LNCAP (cell line): ENCODE data around the gene GLYR1.

ENCODE experiments used
- CTCF ChIP-seq: fragments of 450-650 bp; IDR thresholded peaks from 2 replicates; pipeline ENCODE4 v1.5.1; 2017; ENCODE audit warnings: mild to moderate bottlenecking

GLYR1 gene

GRCh38 chr16:4788489-4788889, 58.6 kb downstream of the GLYR1 start:
- no peak for TF ChIP-seq CTCF

- no peak for TF ChIP-seq CTCF
Observed at GRCh38 chr16:4787627-4788482, 59.2 kb downstream of the GLYR1 start, which contains the start of gene SEPTIN12. SEPTIN12 (minus strand) TSS chr16:4788345; CDS start chr16:4787645, 700 bp downstream.

GRCh38 chr16:4787068-4787467, 60.0 kb downstream of the GLYR1 start:
- TF ChIP-seq CTCF, result no peak

DNA sequence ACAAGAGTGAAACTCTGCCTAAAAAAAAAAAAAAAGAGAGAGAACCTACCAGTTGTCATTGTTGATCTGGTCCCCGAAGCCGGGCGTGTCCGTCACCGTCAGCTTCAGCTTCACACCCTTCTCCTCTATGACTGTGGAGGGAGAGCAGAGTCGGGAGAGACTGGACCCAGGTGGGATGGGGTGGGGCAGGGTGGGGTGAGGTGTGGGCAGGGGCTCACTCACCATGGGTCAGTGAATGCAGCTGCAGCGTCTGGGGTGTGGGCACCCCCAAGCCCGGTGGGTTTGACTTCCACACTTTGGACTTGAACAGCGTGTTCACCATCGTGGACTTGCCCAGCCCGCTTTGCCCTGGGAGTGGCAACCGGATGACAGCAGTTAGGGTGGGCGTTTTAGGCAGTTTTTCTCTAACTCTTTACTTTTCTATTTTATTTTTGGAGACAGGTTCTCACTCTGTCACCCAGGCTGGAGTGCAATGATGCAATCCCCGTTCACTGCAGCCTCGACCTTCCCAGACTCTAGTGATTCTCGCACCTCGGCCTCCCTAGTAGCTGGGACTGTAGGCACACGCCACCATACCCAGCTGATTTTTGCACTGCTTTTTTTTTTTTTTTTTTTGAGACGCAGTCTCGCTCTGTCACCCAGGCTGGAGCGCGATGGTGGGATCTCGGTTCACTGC, 61.2 kb downstream of the GLYR1 start:
- TF ChIP-seq CTCF, result no peak

DNA sequence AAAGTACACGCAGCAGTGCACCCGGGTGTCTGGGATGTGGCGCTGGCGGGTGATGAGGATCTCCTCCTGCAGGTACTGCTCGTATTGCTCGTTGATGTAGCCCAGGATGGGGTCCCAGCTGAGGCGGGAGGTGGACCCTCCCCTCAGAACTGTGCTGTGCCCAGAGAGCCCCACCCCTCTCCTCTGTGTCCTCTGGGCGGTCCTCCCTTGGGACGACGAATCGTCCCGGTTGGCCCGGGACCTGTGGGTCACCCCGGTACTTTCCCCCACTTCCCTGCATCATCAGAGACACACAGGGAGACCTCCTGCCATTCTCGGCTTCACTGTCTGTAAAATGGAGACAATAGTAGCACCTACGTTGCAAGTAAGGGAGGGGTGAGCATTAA, 63.1 kb downstream of the GLYR1 start:
- no peak for TF ChIP-seq CTCF

DNA sequence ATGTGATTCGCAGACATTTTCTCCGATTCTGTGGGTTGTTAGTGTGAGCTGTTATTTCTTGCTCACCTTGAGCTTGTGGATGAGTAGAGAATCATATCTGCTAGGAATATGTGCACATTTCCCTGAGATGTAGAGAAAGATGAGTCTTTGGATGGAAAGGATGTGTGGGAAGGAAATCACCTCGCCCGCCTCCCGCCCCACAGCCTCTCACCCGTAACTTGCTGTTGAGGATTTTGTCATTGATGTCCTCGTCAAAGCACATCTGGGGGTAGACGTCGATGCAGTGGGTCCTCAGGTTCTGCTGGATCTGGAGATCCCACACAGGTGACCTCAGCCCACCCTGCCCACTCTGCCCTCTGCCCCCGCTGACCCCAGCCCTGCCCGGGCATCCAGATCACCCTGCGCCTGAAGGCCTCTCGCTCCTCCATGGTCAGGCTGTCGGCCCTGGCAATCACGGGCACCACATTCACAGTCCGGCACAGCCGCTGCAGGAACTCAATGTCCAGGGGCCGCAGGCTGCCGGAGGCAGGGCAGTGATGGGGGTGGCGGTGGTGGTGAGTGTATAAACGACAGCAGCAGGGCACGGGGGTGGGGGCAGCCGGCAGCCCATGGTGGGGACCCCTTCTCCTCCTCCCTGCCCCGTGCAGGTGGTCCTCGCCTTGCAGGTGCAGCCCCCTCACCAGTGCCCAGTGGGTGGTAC, 63.7 kb downstream of the GLYR1 start:
- no peak for TF ChIP-seq CTCF

DNA sequence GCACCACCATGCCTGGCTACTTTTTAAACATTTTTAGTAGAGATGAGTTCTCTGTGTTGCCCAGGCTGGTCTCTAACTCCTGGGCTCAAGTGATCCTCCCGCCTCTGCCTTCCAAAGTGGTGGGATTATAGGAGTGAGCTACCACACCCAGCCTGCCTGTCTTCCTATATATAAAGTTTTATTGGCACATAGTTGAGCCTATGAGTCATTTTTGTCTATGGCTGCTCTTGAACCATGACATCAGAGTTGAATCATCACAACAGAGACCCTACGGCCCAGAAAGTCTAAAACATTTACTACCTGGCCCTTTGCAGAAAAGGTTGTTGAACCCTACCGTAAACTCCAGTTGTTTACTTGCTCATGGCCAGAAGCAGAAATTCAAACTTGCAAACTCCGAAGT, 66.9 kb downstream of the GLYR1 start:
- no peak for TF ChIP-seq CTCF
